GM18861 (cell line): ENCODE data around the gene CTSF.

Source experiments
- ATAC-seq: cut with Tn5 transposase; IDR thresholded peaks from one replicate; pipeline ENCODE4 v1.9.1; 2021; ENCODE audit not compliant: unreplicated experiment

Gene CTSF

DNA sequence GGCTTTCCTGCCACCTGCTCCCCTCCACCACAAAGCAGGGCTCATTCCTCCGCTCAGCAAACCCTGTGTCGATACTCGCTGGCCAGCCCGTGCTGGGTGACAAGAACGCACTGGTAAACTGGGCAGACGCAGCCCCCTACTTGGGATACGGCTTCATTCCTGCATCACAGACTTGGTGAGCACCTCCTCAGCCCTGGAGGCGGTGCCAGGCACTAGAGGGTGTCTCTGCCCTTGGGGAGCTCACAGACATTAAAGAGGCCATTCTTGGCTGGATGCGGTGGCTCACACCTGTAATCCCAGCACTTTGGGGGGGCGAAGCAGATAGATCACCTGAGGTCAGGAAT lies 28.6 kb downstream of the CTSF start:
- no peak for ATAC-seq

DNA sequence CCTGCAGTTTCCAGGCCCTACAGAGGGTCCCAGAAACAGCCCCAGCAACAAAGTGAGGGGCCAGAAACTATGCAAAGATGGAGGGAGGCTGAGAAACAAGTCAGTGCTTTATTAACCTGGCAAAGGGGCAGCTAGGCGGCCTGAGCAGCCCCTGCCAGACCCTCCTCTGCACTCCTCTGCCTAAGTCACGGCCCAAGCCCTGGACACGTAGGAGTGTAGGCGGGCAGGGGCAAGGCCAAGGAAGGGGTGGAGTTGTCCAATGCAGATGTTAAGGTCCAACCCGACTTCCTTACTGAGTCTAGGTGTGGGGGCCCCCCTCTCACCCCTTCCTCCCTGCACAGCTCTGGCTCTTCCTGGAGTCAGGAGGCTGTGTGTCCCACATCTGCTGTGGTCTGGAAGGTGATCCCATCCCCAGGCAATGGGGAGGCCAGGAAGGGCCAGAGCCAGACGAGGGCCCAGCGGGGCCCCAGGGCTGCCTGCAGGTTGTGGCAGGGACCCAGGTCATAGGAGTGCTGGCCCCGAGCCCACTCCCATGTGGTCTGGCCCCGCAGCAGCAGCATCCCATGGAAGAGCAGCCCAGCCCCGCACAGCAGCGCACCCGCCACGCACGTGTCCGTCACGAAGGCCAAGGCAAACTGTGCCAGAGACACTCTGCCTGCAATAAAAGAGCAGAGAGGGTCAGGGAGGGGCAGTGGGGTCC lies 29.1 kb downstream of the CTSF start:
- no peak for ATAC-seq

DNA sequence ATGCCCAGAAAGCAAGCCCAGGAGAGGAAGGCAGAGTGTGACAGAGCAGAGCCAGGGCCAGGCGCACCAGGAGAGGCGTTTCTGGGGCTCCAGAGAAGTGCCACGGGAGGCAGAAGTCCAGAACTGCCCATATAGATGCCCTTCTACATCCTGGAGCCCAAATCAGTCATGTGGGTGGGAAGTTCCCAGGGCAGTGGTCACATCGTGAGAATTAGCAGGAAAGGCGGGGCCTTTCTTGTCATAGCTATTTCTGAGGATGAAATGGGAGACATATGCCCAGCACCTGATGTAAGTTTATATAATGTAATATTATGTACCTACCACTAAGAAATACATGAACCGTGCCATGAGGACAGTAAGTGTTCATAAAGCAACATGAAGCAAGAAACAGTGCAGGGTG lies 35.6 kb downstream of the CTSF start:
- no peak for ATAC-seq

DNA sequence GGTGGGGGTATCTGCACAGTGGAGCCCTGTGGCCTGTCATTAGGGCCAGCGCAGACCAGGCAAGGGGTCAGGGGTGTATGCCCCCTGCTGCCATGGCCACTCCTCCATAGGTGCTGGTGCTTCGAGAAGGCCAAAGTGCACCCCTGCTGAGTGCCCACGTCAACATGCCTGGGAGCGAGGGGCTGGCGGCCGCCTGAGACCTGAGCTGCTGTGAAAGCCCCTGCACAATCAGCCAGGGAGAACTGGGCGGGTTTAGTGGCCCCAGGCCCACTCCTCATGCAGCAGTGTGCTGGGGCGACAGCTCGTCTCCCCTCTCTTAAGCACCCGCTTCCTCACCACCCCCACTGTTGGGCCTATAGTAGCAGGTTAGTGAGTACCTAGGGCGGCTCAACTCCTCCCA lies 36.6 kb downstream of the CTSF start:
- ATAC-seq: no peak

- no peak for ATAC-seq
Observed at GRCh38 chr11:66530927-66531709, 37.3 kb downstream of the CTSF start.

DNA sequence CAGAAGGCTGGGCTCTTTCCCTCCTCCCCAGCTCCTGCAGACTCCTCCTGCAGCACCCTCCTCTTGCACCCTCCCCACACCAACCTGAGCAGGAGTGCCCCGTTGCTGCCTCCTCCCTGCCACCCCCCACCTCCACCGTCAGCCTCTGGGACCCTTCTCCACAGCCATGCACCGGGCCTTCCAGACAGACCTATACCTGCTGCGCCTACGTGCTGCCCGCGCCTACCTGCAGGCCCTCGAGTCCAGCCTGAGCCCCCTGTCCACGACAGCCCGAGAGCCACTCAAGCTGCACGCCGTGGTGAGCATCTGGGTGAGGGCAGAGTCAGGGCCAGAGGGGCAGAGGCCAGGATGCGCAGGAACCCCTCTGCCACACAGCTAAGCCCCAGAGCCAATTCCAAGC lies 38.8 kb downstream of the CTSF start:
- ATAC-seq: no peak

- ATAC-seq: no peak
Observed at GRCh38 chr11:66529069-66529468, 39.3 kb downstream of the CTSF start.

GRCh38 chr11:66524304-66525040 lies 43.9 kb downstream of the CTSF start:
- no peak for ATAC-seq

GRCh38 chr11:66523611-66524010 lies 44.8 kb downstream of the CTSF start:
- ATAC-seq: no peak
